ENCODE measurements around the gene LEO1.

DNA sequence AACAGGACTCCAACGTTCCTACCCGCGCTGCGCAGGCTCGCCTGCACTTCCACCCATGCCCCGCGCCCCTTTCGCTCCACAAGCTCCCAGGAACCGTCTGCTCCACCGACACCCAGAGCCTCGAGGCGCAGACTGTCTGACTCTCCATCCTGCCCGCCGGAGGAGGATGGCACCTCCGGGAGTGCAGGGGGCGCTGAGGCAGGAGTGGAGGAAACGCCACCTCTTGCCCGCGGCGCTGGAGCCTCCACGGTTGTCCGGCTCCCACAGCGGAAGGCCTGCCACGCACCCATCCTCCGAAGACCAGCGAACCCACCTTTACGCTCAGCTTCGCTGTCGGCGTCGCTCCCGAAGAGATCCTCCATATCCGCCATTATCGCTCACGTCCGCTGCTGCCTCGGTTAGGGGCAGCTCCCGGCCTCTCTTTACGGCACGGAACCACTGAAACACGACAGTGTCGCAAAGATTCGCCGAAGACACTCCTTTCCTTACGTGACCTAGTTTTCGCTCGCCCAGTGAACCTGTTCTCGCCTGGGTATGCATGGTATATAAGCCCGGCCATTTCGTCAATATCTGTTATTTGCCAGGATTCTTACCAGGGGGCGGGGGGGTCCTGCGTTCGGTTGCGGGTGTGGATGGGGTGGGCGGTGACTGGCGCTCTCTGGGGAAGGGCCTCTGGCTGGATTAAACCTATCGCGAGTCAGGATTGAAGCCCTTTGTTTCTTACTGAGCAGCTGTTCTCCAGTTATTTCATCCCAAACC, at the start of gene LEO1:
- no peak for TF ChIP-seq RFX5 (IDR thresholded peaks at IDR 0.05; ENCODE audit: low read depth, low read length)
- TF ChIP-seq SIX5 (IDR thresholded peaks at IDR 0.05; ENCODE audit: low read depth, low read length, severe bottlenecking), result peak; percentile 33
- no peak for TF ChIP-seq MTA2 (IDR thresholded peaks at IDR 0.05; ENCODE audit: low read depth)
- no peak for TF ChIP-seq KAT2A (conservative IDR thresholded peaks at IDR 0.05; ENCODE audit: control insufficient read depth, low read depth, low read length)
- TF ChIP-seq, protein P1, sequence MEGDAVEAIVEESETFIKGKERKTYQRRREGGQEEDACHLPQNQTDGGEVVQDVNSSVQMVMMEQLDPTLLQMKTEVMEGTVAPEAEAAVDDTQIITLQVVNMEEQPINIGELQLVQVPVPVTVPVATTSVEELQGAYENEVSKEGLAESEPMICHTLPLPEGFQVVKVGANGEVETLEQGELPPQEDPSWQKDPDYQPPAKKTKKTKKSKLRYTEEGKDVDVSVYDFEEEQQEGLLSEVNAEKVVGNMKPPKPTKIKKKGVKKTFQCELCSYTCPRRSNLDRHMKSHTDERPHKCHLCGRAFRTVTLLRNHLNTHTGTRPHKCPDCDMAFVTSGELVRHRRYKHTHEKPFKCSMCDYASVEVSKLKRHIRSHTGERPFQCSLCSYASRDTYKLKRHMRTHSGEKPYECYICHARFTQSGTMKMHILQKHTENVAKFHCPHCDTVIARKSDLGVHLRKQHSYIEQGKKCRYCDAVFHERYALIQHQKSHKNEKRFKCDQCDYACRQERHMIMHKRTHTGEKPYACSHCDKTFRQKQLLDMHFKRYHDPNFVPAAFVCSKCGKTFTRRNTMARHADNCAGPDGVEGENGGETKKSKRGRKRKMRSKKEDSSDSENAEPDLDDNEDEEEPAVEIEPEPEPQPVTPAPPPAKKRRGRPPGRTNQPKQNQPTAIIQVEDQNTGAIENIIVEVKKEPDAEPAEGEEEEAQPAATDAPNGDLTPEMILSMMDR (IDR thresholded peaks at IDR 0.05 in 2 of 3, conservative IDR thresholded peaks at IDR 0.05 in 1 of 3; ENCODE audit: control insufficient read depth in 2 of 3, extremely low read depth in 1 of 3, insufficient read depth in 1 of 3, low read depth in 3 of 3, low read length in 3 of 3), result peak; percentile 18 to 42 (median 39); a peak in 4 of 6 replicates
- TF ChIP-seq, protein P2, sequence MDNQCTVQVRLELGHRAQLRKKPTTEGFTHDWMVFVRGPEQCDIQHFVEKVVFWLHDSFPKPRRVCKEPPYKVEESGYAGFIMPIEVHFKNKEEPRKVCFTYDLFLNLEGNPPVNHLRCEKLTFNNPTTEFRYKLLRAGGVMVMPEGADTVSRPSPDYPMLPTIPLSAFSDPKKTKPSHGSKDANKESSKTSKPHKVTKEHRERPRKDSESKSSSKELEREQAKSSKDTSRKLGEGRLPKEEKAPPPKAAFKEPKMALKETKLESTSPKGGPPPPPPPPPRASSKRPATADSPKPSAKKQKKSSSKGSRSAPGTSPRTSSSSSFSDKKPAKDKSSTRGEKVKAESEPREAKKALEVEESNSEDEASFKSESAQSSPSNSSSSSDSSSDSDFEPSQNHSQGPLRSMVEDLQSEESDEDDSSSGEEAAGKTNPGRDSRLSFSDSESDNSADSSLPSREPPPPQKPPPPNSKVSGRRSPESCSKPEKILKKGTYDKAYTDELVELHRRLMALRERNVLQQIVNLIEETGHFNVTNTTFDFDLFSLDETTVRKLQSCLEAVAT (IDR thresholded peaks at IDR 0.05), result no peak
- no peak for TF ChIP-seq EZH2 (IDR thresholded peaks at IDR 0.05; ENCODE audit: borderline replicate concordance, control insufficient read depth, low read depth, low read length)
- TF ChIP-seq POLR2A (IDR thresholded peaks at IDR 0.05; ENCODE audit: low read depth, low read length), result peak; percentile 94
